Activated naive CD8-positive, alpha-beta T cell treated with anti-CD3 and anti-CD28 coated beads, Interleukin-2, amount 10 ng/mL, durations not matched to agents 7 days and 5 days (primary cell): ENCODE data around the gene KCNA3. TPM values are rescaled to one million over a fixed set of nuclear protein-coding genes. Genes with fewer than 3 reads are reported as not detected.

ENCODE experiments used
- ATAC-seq: fragments of 150-1000 bp; cut with Tn5 transposase; one replicate; pipeline ENCODE4 v1.10.0; 2021; ENCODE audit warnings: low read depth, moderate library complexity
- POLR2A ChIA-PET: fragments of 350-600 bp; sonication (Branson Sonifier 250); formaldehyde crosslinking; loops from one replicate; lab custom pipeline; 2021; ENCODE audit warnings: antibody characterized with exemption; lab: Charles Lee
- DNase-seq: peaks from one replicate; pipeline ENCODE4 v3.0.0; 2021
- H3K27ac Mint-ChIP-seq: one replicate; pipeline ENCODE4 v1.8.0; 2022; ENCODE audit warnings: mild to moderate bottlenecking, mixed read lengths
- H3K27me3 Mint-ChIP-seq: one replicate; pipeline ENCODE4 v1.8.0; 2022; ENCODE audit warnings: mild to moderate bottlenecking, moderate library complexity, mixed read lengths
- H3K36me3 Mint-ChIP-seq: one replicate; pipeline ENCODE4 v1.8.0; 2021; ENCODE audit warnings: mild to moderate bottlenecking, mixed read lengths
- H3K4me1 Mint-ChIP-seq: one replicate; pipeline ENCODE4 v1.8.0; 2021; ENCODE audit warnings: mixed read lengths
- H3K4me3 Mint-ChIP-seq: one replicate; pipeline ENCODE4 v1.8.0; 2022; ENCODE audit warnings: mild to moderate bottlenecking, moderate library complexity, mixed read lengths
- H3K9me3 Mint-ChIP-seq: one replicate; pipeline ENCODE4 v1.8.0; 2021; ENCODE audit warnings: mixed read lengths
- total RNA-seq, 2 experiments: library from RNA; stranded (reverse); gene quantifications; one replicate each; pipeline ENCODE4 v1.2.3, GENCODE V29; 2021

Gene KCNA3
- total RNA-seq = 10 to 100 TPM; 68.4 to 74.0 TPM

DNA sequence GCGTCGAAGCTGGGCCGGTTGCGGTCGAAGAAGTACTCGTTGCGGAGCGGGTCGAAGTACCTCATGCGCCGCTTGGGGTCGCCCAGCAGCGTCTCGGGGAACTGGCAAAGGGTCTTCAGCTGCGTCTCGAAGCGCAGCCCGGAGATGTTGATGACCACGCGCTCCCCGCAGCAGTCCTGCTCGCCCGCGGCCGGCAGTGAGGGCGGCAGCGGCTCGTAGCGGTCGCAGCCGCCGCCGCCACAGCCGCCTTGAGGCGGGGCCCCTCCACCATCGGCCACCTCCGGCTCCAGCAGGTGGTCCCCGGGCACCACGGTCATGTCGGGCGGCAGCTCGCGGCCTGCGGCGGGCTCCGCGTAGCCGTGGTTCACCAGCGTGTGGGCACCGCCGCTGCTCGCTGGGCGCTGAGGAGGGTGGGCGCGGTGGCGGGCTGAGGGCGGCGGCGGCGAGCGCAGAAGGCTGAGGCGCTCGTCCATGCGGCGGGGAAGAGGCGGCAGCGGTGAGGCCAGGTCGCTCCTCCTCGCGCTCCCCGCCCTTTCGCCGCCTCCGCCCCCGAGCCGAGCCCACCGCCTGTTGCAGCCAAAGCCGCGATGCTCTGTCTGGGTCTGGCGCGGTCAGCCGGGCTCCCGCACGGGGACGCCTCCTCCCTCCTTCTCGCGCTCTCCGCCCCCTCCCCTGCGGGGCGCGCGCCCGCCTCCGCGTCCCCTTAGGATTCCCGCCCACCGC lies at the start of gene KCNA3:
KCNA3 (minus strand) TSS at position 604 of the 723 bp plus-strand sequence; CDS start at position 473, 131 bp downstream.
- peak within 1 kb of the TSS; percentile 100 for H3K4me3 Mint-ChIP-seq
- H3K27ac Mint-ChIP-seq = peak within 1 kb of the TSS; percentile 99
- H3K27me3 Mint-ChIP-seq = no peaks in the 10 kb centered on the region
- peak; percentile 82 for DNase-seq
- no peaks in the 10 kb centered on the region for H3K9me3 Mint-ChIP-seq
- POLR2A ChIA-PET = interaction anchor here (0.6 to 4.9 kb wide), 14 partner anchors 16 to 205 kb away, joined by 3 to 70 read pairs (median 13); partner anchors contain the start of gene CD53
- peak; percentile 35 for ATAC-seq
- peaks cover 31% of the 10 kb centered on the region for H3K4me1 Mint-ChIP-seq
- H3K36me3 Mint-ChIP-seq = peaks cover 32% of the 10 kb centered on the region

DNA sequence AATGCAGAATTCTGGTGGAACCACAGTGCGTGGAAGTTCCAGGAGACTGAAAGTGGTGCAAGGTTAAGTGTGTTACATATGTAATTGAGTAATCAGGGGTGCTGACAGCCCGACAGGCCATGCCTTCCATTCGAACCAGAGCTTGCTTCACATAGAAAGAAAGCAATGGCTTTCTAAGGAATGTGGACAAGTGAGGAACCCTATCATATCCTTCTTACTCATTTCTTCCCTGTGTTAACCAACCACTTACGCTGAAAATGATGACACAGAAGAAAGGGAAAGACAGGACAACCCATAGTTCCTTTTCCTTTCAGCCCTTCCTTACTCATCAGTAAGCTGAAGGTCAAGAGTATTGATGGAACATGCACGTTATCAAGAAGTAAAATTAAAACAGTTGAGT lies 48.1 kb upstream of the KCNA3 start:
- Mint-ChIP-seq H3K27ac (no peak overlapping the region), H3K27me3 (peaks cover 2% of the 10 kb centered on the region), H3K4me3 (no peak overlapping the region), H3K36me3 (no peaks in the 10 kb centered on the region), H3K9me3 (peaks cover 2% of the 10 kb centered on the region), H3K4me1 (peaks cover 22% of the 10 kb centered on the region)
- ATAC-seq (no peak), DNase-seq (no peak)
- POLR2A ChIA-PET = no interaction called here

DNA sequence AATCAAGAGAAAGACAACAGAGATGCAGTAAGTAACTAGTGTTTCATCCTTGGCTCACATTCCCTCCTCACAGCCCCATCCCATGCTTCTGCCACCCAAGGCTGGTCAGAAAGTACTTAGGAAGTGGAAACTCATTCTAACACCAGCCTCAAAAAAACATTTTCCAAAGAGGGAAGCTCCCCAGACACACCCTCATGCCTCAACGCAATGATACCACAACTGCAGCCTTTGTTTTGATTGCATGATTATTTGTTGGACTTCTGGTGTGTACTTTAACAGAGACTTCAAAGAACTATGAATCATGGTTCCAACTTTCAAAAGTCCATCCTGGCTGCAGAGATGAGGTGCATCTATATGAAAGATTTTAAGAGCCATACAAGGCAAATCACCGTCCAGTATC lies 45.2 kb upstream of the KCNA3 start:
- DNase-seq = no peak
- Mint-ChIP-seq H3K27me3 (peaks cover 2% of the 10 kb centered on the region), H3K4me1 (no peaks in the 10 kb centered on the region), H3K4me3 (no peak overlapping the region), H3K27ac (no peak overlapping the region), H3K36me3 (no peaks in the 10 kb centered on the region), H3K9me3 (peaks cover 2% of the 10 kb centered on the region)
- POLR2A ChIA-PET = no interaction called here
- no peak for ATAC-seq

DNA sequence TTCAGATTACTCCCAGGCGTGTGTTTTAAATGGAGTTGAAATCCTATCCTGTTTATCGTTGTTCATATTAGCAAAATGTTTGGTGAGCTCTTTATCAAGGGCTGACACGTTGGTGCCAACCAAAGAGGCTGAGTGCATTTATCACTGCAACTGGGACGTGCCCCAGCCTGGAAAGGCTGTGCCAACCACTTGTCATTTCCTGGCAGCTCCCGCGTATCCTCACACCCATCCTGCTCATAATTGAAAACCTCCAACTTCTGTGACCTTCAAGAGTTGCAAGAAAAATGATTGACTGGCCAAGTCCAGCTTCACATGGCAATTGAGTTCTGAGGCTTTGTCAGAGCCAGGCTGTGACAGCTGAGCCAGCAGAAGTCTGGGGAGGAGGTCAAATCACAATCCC lies 43.7 kb upstream of the KCNA3 start:
- H3K4me3 Mint-ChIP-seq = no peak overlapping the region
- H3K9me3 Mint-ChIP-seq = peaks cover 2% of the 10 kb centered on the region
- no peak overlapping the region for H3K27ac Mint-ChIP-seq
- peaks cover 2% of the 10 kb centered on the region for H3K27me3 Mint-ChIP-seq
- DNase-seq (no peak), ATAC-seq (no peak)
- no peaks in the 10 kb centered on the region for H3K4me1 Mint-ChIP-seq
- no peaks in the 10 kb centered on the region for H3K36me3 Mint-ChIP-seq
- POLR2A ChIA-PET = no interaction called here

DNA sequence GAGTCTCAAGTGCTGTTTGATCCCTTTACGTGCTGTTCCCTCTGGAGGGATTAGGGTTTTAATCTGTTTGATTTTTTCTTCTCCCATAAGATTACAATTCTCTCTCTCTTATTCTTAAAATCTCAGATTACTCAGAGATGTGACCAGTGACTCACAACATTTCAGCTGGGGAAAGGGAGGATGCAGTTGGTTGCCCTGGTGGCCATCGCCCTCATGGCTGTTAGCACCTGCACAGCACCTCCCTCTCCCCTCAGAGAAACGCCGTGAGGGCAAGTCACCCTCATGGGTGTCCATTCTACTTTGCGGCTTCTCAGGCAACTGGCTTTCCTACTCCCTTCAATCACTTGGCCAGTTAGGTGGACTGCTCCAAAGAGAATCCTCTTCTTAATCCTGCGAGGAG lies 42.4 kb upstream of the KCNA3 start:
- Mint-ChIP-seq H3K4me1 (peaks cover 6% of the 10 kb centered on the region), H3K27ac (no peak overlapping the region), H3K36me3 (peaks cover 3% of the 10 kb centered on the region), H3K4me3 (no peak overlapping the region), H3K27me3 (peaks cover 2% of the 10 kb centered on the region), H3K9me3 (peaks cover 2% of the 10 kb centered on the region)
- DNase-seq = no peak
- POLR2A ChIA-PET = interaction anchor here (0.6 kb wide), 1 partner anchor 23 kb away, joined by 3 read pairs; no protein-coding TSS in a partner anchor
- ATAC-seq = no peak

DNA sequence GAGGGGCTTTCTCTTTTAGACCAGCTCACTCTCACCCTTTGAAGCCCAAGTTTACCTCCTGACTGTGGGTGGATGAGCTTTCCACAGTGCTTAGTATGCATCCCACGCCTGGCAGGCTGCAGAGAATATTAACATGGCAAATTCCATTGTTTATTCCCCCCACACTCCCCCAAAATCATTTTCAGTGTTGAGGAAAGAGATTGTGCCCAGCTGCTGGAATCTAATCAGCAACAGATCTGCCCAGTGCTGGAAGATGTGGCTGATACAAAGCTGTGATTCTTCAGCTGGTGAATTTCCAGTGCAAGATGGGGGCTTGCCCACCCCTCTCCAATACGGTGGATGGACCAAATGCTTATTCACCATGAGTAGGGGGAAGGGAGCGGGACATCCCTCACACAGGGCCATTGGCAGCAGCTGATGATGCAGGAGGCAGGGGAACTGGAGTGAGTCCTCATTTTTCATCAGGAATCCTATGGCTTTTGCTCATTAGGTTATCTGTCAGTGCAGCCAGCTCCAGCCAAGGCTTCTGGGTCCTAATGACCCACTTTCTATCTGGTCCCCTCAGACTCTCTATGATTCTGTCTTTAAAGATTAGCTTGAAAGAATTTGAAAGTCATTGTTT lies 39.7 kb upstream of the KCNA3 start:
- DNase-seq (no peak), ATAC-seq (no peak)
- H3K36me3 Mint-ChIP-seq = peaks cover 8% of the 10 kb centered on the region
- no peak overlapping the region for H3K27ac Mint-ChIP-seq
- peaks cover 2% of the 10 kb centered on the region for H3K27me3 Mint-ChIP-seq
- no peak overlapping the region for H3K4me3 Mint-ChIP-seq
- H3K9me3 Mint-ChIP-seq = peaks cover 7% of the 10 kb centered on the region
- POLR2A ChIA-PET = no interaction called here
- peaks cover 15% of the 10 kb centered on the region for H3K4me1 Mint-ChIP-seq

DNA sequence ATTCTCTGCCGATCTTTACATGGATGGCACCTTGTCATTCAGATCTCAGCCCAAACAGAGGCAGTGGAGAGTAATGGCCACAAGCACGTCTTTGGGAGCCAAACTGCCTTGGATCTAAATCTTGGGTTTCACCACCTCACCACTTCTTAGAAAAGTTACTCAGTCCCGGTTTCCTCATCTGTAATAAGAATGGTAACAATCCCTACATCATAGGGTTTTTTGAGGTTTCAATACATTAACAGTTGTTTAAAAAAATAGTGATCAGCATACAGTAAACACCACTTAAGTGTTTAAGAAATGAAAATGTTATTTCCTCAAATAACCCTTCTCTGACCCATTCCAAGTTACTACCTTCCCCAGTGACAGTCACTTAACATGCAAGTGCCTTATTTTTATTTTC lies 38.5 kb upstream of the KCNA3 start:
- H3K27ac Mint-ChIP-seq = no peak overlapping the region
- ATAC-seq = no peak
- DNase-seq = no peak
- POLR2A ChIA-PET = no interaction called here
- H3K27me3 Mint-ChIP-seq = peaks cover 2% of the 10 kb centered on the region
- H3K4me3 Mint-ChIP-seq = no peak overlapping the region
- peaks cover 8% of the 10 kb centered on the region for H3K36me3 Mint-ChIP-seq
- peaks cover 5% of the 10 kb centered on the region for H3K9me3 Mint-ChIP-seq
- peaks cover 15% of the 10 kb centered on the region for H3K4me1 Mint-ChIP-seq

DNA sequence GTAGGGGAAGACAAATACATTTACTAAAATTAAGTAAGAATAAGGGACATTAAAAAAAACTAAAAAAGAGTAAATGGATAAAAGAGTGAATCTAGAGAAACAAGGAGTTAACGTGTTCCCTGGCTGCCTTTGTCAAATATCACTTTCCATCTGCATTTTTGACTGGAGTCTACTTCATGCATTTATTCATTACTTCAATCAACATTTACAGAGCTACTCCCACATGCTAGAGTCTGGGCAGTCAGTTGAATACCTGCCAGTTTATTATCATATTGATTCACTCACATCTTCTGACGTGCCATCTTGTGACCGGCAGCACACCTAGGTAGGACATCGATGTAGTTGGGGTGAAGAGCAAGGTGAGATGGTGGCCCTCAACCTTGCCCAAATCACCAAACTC lies 35.6 kb upstream of the KCNA3 start:
- Mint-ChIP-seq H3K27ac (no peak overlapping the region), H3K4me1 (peaks cover 16% of the 10 kb centered on the region), H3K27me3 (peaks cover 5% of the 10 kb centered on the region), H3K36me3 (peaks cover 8% of the 10 kb centered on the region), H3K9me3 (peaks cover 7% of the 10 kb centered on the region), H3K4me3 (no peak overlapping the region)
- DNase-seq (no peak), ATAC-seq (no peak)
- POLR2A ChIA-PET = interaction anchor here (1.4 kb wide), 1 partner anchor 91 kb away, joined by 4 read pairs; no protein-coding TSS in a partner anchor

DNA sequence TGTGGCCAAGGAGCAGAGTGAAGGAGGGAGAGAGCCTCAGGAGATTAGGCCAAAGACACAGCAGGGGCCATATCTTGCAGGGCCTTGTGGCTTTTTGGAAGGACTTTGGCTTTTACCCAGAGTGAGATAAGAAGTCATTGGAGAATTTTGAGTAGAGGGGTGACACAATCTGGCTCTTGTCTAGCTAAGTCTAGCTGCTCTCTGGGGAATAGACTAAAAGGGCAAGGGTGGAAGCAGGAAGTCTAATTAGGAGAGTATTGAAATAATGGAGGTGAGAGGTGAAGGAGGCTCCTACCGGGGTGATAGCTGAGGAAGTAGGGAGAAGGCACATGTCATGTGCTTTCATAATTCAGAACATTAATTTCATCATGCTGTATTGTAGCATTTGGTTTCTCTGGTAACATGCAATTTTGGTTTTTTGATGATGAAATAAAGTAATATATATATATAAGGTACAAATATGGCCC lies 34.3 kb upstream of the KCNA3 start:
- Mint-ChIP-seq H3K36me3 (peaks cover 8% of the 10 kb centered on the region), H3K27ac (no peak overlapping the region), H3K27me3 (peaks cover 5% of the 10 kb centered on the region), H3K9me3 (peaks cover 8% of the 10 kb centered on the region), H3K4me1 (peaks cover 16% of the 10 kb centered on the region), H3K4me3 (no peak overlapping the region)
- POLR2A ChIA-PET = no interaction called here
- ATAC-seq = no peak
- no peak for DNase-seq

DNA sequence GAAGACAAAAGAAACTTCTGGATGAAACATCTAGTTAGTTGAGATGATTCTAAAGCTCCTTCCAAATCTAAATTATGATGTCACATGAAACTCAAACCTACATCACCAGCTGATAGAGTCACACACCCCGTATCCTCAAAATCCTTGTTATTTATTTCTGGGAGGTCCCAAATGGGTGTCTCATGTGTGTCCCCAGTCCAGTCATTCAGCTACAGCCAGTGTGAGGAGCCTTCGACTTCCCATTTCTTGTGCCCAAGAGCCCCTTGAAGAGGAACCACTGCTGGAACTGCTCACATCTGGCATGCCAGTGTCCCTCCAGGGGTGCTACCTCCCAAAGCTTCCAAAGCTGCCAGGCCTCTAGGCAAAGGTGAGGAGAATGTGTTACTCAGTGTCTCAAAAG lies 32.5 kb upstream of the KCNA3 start:
- peaks cover 5% of the 10 kb centered on the region for H3K27me3 Mint-ChIP-seq
- ATAC-seq = no peak
- no peak overlapping the region for H3K4me3 Mint-ChIP-seq
- DNase-seq = no peak
- peaks cover 5% of the 10 kb centered on the region for H3K36me3 Mint-ChIP-seq
- peaks cover 10% of the 10 kb centered on the region for H3K4me1 Mint-ChIP-seq
- peaks cover 8% of the 10 kb centered on the region for H3K9me3 Mint-ChIP-seq
- POLR2A ChIA-PET = no interaction called here
- H3K27ac Mint-ChIP-seq = no peak overlapping the region

DNA sequence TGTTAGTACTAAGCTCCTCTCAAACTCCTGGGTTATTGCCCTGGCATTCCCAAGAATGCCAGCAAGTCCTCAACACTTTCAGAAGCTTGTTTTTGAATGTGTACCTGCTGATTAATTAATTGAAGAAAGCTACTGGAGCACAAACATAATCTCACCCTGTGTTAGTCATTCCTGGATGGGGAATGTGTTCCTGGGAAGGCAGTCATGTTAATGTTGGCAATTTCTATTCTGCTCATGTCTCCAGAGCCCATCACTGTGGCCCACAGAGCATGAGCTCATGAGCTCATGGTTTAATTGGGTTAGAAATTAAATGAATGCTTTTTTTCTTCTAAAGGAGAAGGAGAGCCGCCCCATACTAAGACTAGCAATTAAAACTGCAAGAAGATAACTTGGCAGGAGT lies 31.9 kb upstream of the KCNA3 start:
- peaks cover 5% of the 10 kb centered on the region for H3K36me3 Mint-ChIP-seq
- H3K27ac Mint-ChIP-seq = no peak overlapping the region
- DNase-seq (no peak), ATAC-seq (no peak)
- no peak overlapping the region for H3K4me3 Mint-ChIP-seq
- peaks cover 8% of the 10 kb centered on the region for H3K9me3 Mint-ChIP-seq
- H3K27me3 Mint-ChIP-seq = peaks cover 5% of the 10 kb centered on the region
- POLR2A ChIA-PET = no interaction called here
- H3K4me1 Mint-ChIP-seq = peaks cover 5% of the 10 kb centered on the region

DNA sequence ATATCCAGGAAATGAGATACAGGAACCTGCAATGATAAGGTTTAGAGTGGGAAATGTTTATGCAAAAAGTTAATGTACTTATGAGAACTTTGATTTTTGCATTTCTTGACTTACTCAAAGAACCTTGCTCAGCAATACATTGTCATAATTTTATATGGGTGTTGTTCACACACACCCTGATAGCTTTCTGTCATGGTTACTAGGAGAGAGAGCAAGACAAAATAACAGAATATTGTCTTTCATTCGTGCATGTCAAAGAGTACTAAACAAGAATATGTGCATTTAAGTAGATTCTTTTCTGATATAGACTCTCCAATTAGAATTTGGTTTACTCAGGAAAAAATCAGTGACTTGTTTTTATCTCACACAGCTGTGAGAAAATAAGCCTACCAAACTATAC lies 27.5 kb upstream of the KCNA3 start:
- POLR2A ChIA-PET = no interaction called here
- no peak overlapping the region for H3K27ac Mint-ChIP-seq
- H3K9me3 Mint-ChIP-seq = peaks cover 4% of the 10 kb centered on the region
- peaks cover 8% of the 10 kb centered on the region for H3K4me1 Mint-ChIP-seq
- DNase-seq = no peak
- no peak overlapping the region for H3K4me3 Mint-ChIP-seq
- no peak for ATAC-seq
- peaks cover 5% of the 10 kb centered on the region for H3K27me3 Mint-ChIP-seq
- peaks cover 3% of the 10 kb centered on the region for H3K36me3 Mint-ChIP-seq

DNA sequence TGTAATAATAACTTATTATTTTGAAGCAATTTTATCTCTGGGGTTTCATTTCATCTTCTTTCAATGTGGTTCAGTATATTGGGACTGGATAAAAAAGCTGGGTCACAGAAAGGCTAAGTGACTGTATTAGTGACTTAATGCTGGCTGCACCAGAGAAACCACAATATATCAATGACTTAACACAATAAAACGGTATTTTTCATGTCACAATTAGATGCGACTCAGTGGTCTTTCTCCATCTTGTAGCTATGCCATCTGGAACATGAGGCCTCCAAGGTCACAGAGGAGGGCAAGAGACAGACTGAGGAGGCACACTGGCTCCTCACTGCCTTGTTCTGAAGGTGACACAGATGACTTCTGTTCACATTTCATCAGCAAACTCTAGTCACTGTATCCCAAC lies 26.0 kb upstream of the KCNA3 start:
- POLR2A ChIA-PET = no interaction called here

DNA sequence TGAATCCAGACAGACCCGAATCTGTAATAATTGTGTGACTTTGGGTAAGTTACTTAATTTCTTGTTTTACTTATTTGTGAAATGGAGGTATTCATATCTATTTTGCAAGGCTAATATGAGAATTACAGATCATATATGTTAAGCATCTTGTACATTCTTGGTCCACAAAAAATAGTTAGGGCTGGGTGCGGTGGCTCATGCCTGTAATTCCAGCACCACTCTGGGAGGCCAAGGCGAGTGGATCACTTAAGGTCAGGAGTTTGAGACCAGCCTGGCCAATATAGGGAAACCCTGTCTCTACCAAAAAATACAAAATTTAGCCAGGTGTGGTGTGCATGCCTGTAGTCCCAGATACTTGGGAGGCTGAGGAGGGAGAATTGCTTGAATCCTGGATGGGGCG lies 22.9 kb upstream of the KCNA3 start:
- DNase-seq (no peak), ATAC-seq (no peak)
- Mint-ChIP-seq H3K4me1 (peaks cover 7% of the 10 kb centered on the region), H3K27me3 (peaks cover 3% of the 10 kb centered on the region), H3K36me3 (peaks cover 3% of the 10 kb centered on the region), H3K9me3 (no peaks in the 10 kb centered on the region), H3K27ac (no peak overlapping the region), H3K4me3 (no peak overlapping the region)
- POLR2A ChIA-PET = no interaction called here

More for the DNA sequence above, 26.0 kb upstream of the KCNA3 start:
- Mint-ChIP-seq H3K27me3 (peaks cover under 1% of the 10 kb centered on the region), H3K27ac (no peak overlapping the region), H3K4me1 (peaks cover 7% of the 10 kb centered on the region), H3K9me3 (peaks cover 2% of the 10 kb centered on the region), H3K36me3 (peaks cover 3% of the 10 kb centered on the region), H3K4me3 (no peak overlapping the region)
- DNase-seq (no peak), ATAC-seq (no peak)
